ENCODE data around the gene SLC35F5. TPM values are rescaled to one million over a fixed set of nuclear protein-coding genes. Genes with fewer than 3 reads are reported as not detected.
A peak's percentile ranks its signal among the peaks of the same experiment; 100 is the strongest.
"Not testable (repeated sequence)": the region's sequence is repeated elsewhere in the genome, so short reads cannot be mapped to it uniquely, and the experiment has no call there.

Gene SLC35F5
- total RNA-seq, 1 experiment from 2014 or later, result 88.7 TPM

DNA sequence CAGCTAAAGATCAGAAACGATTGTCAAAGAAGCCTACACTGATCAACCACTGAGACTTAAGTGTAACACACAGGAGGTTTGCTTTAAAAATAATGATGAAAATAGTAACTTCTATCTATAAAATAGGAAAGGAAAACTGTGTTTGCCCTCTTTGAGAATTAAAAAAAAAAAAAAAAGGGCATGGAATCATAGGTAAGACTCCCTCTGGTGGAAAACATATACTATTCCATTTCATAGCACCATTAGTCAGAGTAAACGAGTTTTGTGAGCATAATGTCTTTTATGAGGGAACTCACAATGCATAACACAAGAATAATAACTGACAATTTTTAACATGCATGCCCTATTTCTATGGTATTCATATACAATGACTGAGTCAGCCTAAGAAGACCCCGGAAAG is 36.3 kb downstream of the SLC35F5 start:
- Histone ChIP-seq H3K27ac (no peak overlapping the region), H3K27me3 (no peaks in the 10 kb centered on the region), H3K4me1 (no peaks in the 10 kb centered on the region), H3K36me3 (peaks cover 14% of the 10 kb centered on the region), H3K4me3 (no peak overlapping the region), H3K9me3 (replicated peaks) (no peaks in the 10 kb centered on the region)
- peak in 1 of 2 experiments; percentile 13 for DNase-seq

DNA sequence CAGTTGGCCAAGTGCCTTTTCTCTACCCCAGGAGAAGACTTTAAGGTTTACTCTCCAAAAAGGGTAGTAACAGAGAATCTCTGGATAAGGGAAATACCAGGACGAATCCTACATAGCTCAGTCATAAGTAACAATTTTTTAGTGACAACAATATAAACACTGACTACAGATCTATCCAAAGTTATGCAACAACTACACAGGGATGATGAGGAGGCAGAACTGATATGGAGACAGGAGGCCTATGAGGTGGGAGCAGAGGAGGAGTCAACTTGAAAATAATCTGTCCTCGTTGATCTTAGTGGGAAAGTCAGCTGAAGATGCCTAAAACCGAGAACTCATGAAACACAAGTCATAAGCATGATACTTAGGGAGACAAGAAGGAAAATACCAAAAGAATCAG is 40.2 kb downstream of the SLC35F5 start:
- Histone ChIP-seq H3K4me3 (no peak overlapping the region), H3K36me3 (peaks cover 27% of the 10 kb centered on the region)
- DNase-seq, result no peak

GRCh38 chr2:113712941-113713340 is 43.5 kb downstream of the SLC35F5 start:
- DNase-seq, result no peak
- no peak overlapping the region for H3K27ac ChIP-seq
- no peaks in the 10 kb centered on the region for H3K27me3 ChIP-seq
- no peaks in the 10 kb centered on the region for H3K4me1 ChIP-seq
- H3K36me3 ChIP-seq, result peaks cover 23% of the 10 kb centered on the region
- no peaks in the 10 kb centered on the region for H3K9me3 ChIP-seq (replicated peaks)
- no peak overlapping the region for H3K4me3 ChIP-seq

More for the DNA sequence above, 40.2 kb downstream of the SLC35F5 start:
- Histone ChIP-seq H3K4me1 (no peaks in the 10 kb centered on the region), H3K9me3 (replicated peaks) (no peaks in the 10 kb centered on the region), H3K27ac (no peak overlapping the region), H3K27me3 (no peaks in the 10 kb centered on the region)

DNA sequence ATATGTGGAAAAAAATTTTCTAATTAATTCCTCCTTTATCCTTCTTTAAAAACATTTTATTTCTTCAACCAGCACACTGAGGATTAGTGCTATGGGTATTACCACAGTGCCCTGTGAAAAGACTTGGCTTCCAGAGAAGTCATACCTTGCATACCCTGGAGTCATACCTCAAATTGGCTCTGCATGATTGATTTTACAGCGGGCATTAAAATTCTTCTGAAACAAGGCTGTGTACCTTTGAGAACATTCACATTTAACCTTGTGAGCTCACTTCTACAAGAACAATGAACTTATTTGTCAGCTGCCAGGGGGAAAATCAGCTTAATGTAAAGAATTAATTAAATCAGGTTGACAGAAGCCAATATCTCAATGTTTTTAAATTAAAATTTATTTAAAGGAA is 44.6 kb downstream of the SLC35F5 start:
- Histone ChIP-seq H3K4me1 (no peaks in the 10 kb centered on the region), H3K27me3 (no peaks in the 10 kb centered on the region), H3K9me3 (replicated peaks) (no peaks in the 10 kb centered on the region), H3K4me3 (no peak overlapping the region), H3K36me3 (peaks cover 26% of the 10 kb centered on the region), H3K27ac (no peak overlapping the region)
- no peak for DNase-seq

GRCh38 chr2:113709022-113709421 is 47.4 kb downstream of the SLC35F5 start:
- H3K36me3 ChIP-seq, result peaks cover 12% of the 10 kb centered on the region
- no peak overlapping the region for H3K4me3 ChIP-seq
- DNase-seq, result no peak
- no peaks in the 10 kb centered on the region for H3K27me3 ChIP-seq
- no peaks in the 10 kb centered on the region for H3K9me3 ChIP-seq (replicated peaks)
- H3K27ac ChIP-seq, result no peak overlapping the region
- H3K4me1 ChIP-seq, result no peaks in the 10 kb centered on the region

GRCh38 chr2:113707106-113707505 is 49.3 kb downstream of the SLC35F5 start:
- no peak for DNase-seq
- no peaks in the 10 kb centered on the region for H3K9me3 ChIP-seq (replicated peaks)
- no peaks in the 10 kb centered on the region for H3K4me1 ChIP-seq
- no peak overlapping the region for H3K4me3 ChIP-seq
- H3K27me3 ChIP-seq, result no peaks in the 10 kb centered on the region
- H3K27ac ChIP-seq, result no peak overlapping the region
- 0 out of 2 replicates have a peak, but pooled peaks cover 2% of the 10 kb centered on the region for H3K36me3 ChIP-seq

- H3K27ac ChIP-seq, result no peak overlapping the region
- no peaks in the 10 kb centered on the region for H3K27me3 ChIP-seq
- H3K4me3 ChIP-seq, result no peak overlapping the region
- no peaks in the 10 kb centered on the region for H3K9me3 ChIP-seq (replicated peaks)
- H3K36me3 ChIP-seq, result 0 out of 2 replicates have a peak, but pooled peaks cover 2% of the 10 kb centered on the region
- no peak for DNase-seq
- H3K4me1 ChIP-seq, result no peaks in the 10 kb centered on the region
Measured at GRCh38 chr2:113705982-113706523, 50.4 kb downstream of the SLC35F5 start.

GRCh38 chr2:113704300-113704993 is 52.0 kb downstream of the SLC35F5 start:
- not testable (repeated sequence) for H3K4me1 ChIP-seq; H3K27me3 ChIP-seq; H3K4me3 ChIP-seq; H3K27ac ChIP-seq; H3K9me3 ChIP-seq (replicated peaks); DNase-seq; H3K36me3 ChIP-seq

DNA sequence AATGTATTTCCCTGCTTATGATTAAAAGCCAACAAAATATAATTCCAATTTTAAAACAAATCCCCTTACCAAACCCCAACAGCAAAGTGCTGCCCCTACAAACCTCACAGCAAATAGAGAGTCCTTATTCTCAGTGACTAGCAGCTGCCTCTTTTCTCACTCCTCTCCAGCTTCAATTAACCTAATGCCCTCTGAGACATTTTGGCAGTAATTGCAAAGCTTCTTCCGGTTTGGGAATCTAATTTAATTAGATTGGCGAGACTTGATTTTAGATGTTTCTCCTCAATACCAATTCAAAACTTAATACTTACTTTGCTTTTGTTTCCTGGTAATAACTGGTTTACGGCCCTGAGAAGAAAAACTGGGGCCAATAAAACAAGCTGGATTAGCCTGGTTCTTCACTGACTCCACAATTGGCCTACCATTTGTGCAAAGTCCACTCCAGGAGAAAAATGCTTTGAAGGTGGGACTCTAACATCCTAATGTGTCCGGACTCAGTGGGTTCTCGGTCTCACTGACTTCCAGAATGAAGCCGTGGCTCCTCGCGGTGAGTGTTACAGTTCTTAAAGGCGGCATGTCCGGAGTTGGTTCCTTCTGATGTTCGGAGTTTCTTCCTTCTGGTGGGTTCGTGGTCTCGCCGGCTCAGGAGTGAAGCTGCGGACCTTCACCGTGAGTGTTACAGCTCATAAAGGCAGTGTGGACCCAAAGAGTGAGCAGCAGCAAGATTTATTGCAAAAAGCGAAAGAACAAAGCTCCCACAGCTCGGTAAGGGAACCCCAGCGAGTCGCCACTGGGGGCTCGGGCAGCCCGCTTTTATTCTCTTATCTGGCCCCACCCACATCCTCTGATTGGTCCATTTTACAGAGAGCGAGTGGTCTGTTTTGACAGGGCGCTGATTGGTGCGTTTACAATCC is 52.8 kb downstream of the SLC35F5 start:
- Histone ChIP-seq H3K27ac (no peak overlapping the region), H3K4me1 (no peaks in the 10 kb centered on the region), H3K9me3 (replicated peaks) (no peaks in the 10 kb centered on the region), H3K27me3 (no peaks in the 10 kb centered on the region), H3K36me3 (0 out of 2 replicates have a peak, but pooled peaks cover 2% of the 10 kb centered on the region), H3K4me3 (no peak overlapping the region)
- no peak for DNase-seq

- Histone ChIP-seq H3K36me3 (no peaks in the 10 kb centered on the region), H3K27me3 (no peaks in the 10 kb centered on the region), H3K27ac (no peak overlapping the region), H3K4me1 (no peaks in the 10 kb centered on the region), H3K9me3 (replicated peaks) (no peaks in the 10 kb centered on the region), H3K4me3 (no peak overlapping the region)
- peak; percentile 20 to 47 for DNase-seq
Measured at GRCh38 chr2:113700186-113700841, 56.1 kb downstream of the SLC35F5 start.

- Histone ChIP-seq H3K27ac (no peak overlapping the region), H3K4me1 (no peaks in the 10 kb centered on the region), H3K36me3 (no peaks in the 10 kb centered on the region), H3K9me3 (replicated peaks) (no peaks in the 10 kb centered on the region), H3K4me3 (no peak overlapping the region), H3K27me3 (no peaks in the 10 kb centered on the region)
- no peak for DNase-seq
Measured at GRCh38 chr2:113698892-113699447, 57.5 kb downstream of the SLC35F5 start.

GRCh38 chr2:113698251-113698650 is 58.2 kb downstream of the SLC35F5 start:
- not testable (repeated sequence) for DNase-seq; H3K27ac ChIP-seq; H3K4me1 ChIP-seq; H3K9me3 ChIP-seq (replicated peaks); H3K27me3 ChIP-seq; H3K4me3 ChIP-seq; H3K36me3 ChIP-seq

GRCh38 chr2:113697516-113697915 is 58.9 kb downstream of the SLC35F5 start:
- no peak for DNase-seq
- no peaks in the 10 kb centered on the region for H3K4me1 ChIP-seq
- no peak overlapping the region for H3K27ac ChIP-seq
- no peaks in the 10 kb centered on the region for H3K27me3 ChIP-seq
- no peak overlapping the region for H3K4me3 ChIP-seq
- H3K36me3 ChIP-seq, result no peaks in the 10 kb centered on the region
- H3K9me3 ChIP-seq (replicated peaks), result no peaks in the 10 kb centered on the region

- no peak for DNase-seq
- Histone ChIP-seq H3K36me3 (no peaks in the 10 kb centered on the region), H3K9me3 (replicated peaks) (no peaks in the 10 kb centered on the region), H3K4me1 (no peaks in the 10 kb centered on the region), H3K27me3 (peaks cover 3% of the 10 kb centered on the region; the same call in 1 of the 2 replicates), H3K4me3 (no peak overlapping the region), H3K27ac (no peak overlapping the region)
Measured at GRCh38 chr2:113694438-113694837, 62.0 kb downstream of the SLC35F5 start.
